Neural cell (in vitro differentiated cells): Measurements from ENCODE around the gene CCP110. TPM values are rescaled to one million over a fixed set of nuclear protein-coding genes. Genes with fewer than 3 reads are reported as not detected.

Source experiments
- H2AFZ ChIP-seq: fragments of 200-600, 300-800 bp; sonication (generic), shearing (Covaris generic); 2 replicates; pipeline ENCODE4 v1.6.0; 2014; ENCODE audit warnings: low read depth, mild to moderate bottlenecking, antibody characterized with exemption, low read length, moderate library complexity
- H3F3A ChIP-seq: fragments of 200-600 bp; shearing (Covaris generic); 2 replicates; pipeline ENCODE4 v1.6.1; 2016; ENCODE audit warnings: mild to moderate bottlenecking, moderate library complexity, mixed read lengths, antibody characterized with exemption, low read length; ENCODE audit not compliant: insufficient read depth, poor library complexity, severe bottlenecking
- H3K27ac ChIP-seq: fragments of 200-600, 300-800 bp; sonication (generic), shearing (Covaris generic); 2 replicates; pipeline ENCODE4 v1.5.1; 2014; ENCODE audit warnings: mild to moderate bottlenecking, low read length, moderate library complexity
- H3K27me3 ChIP-seq: fragments of 300-800, 200-600 bp; sonication (generic), shearing (Covaris generic); 2 replicates; pipeline ENCODE4 v1.6.0; 2014; ENCODE audit warnings: mild to moderate bottlenecking, low read depth, low read length, moderate library complexity; ENCODE audit not compliant: insufficient read depth
- H3K36me3 ChIP-seq: fragments of 300-800, 200-600 bp; sonication (generic), shearing (Covaris generic); 2 replicates; pipeline ENCODE4 v1.5.1; 2014; ENCODE audit warnings: mild to moderate bottlenecking, antibody characterized with exemption, low read length, moderate library complexity; ENCODE audit not compliant: insufficient read depth
- H3K4me2 ChIP-seq: fragments of 300-800, 200-600 bp; sonication (generic), shearing (Covaris generic); 2 replicates; pipeline ENCODE4 v1.6.0; 2014; ENCODE audit warnings: mild to moderate bottlenecking, low read length
- H3K4me3 ChIP-seq: fragments of 300-800, 200-600 bp; sonication (generic), shearing (Covaris generic); 2 replicates; pipeline ENCODE4 v1.5.1; 2014; ENCODE audit warnings: mild to moderate bottlenecking, low read length, moderate library complexity
- H3K79me2 ChIP-seq: fragments of 200-600 bp; shearing (Covaris generic); replicated peaks from 2 replicates; pipeline ENCODE4 v1.6.0; 2014; ENCODE audit warnings: mild to moderate bottlenecking, low read length, moderate library complexity; ENCODE audit not compliant: insufficient read depth
- H3K9ac ChIP-seq: fragments of 300-800, 200-600 bp; sonication (generic), shearing (Covaris generic); 2 replicates; pipeline ENCODE4 v1.6.1; 2016; ENCODE audit warnings: mild to moderate bottlenecking, low read length, mixed read lengths
- H3K9me2 ChIP-seq: fragments of 200-600 bp; shearing (Covaris generic); 2 replicates; pipeline ENCODE4 v1.6.1; 2016; ENCODE audit warnings: mild to moderate bottlenecking, low read length, mixed read lengths; ENCODE audit not compliant: insufficient read depth
- H3K9me3 ChIP-seq: fragments of 200-600, 300-800 bp; sonication (generic), shearing (Covaris generic); 2 replicates; pipeline ENCODE4 v1.6.1; 2016; ENCODE audit warnings: mild to moderate bottlenecking, mixed run types, low read length, moderate library complexity, mixed read lengths
- H4K20me1 ChIP-seq: fragments of 200-600 bp; shearing (Covaris generic); 2 replicates; pipeline ENCODE4 v1.6.1; 2016; ENCODE audit warnings: mild to moderate bottlenecking, mixed run types; ENCODE audit not compliant: insufficient read depth
- EP300 ChIP-seq: fragments of 450-650 bp; conservative IDR thresholded peaks from 2 replicates; pipeline ENCODE4 v1.6.1; 2014; ENCODE audit warnings: antibody characterized with exemption, mild to moderate bottlenecking, moderate library complexity; ENCODE audit not compliant: poor library complexity, severe bottlenecking
- EZH2 ChIP-seq: fragments of 200-600, 300-800 bp; shearing (Covaris generic), sonication (generic); IDR thresholded peaks from 2 replicates; pipeline ENCODE4 v1.6.1; 2014; ENCODE audit warnings: antibody characterized with exemption, low read length, borderline replicate concordance, mild to moderate bottlenecking; ENCODE audit not compliant: insufficient read depth, poor library complexity, severe bottlenecking
- MXI1 ChIP-seq: fragments of 450-650 bp; conservative IDR thresholded peaks from 2 replicates; pipeline ENCODE4 v1.6.1; 2014; ENCODE audit warnings: antibody characterized with exemption, mild to moderate bottlenecking; ENCODE audit not compliant: poor library complexity, severe bottlenecking
- POLR2AphosphoS5 ChIP-seq: IDR thresholded peaks from 2 replicates; pipeline ENCODE4 v1.6.1; 2012
- RAD21 ChIP-seq: fragments of 450-650 bp; conservative IDR thresholded peaks from 2 replicates; pipeline ENCODE4 v1.6.1; 2014; ENCODE audit warnings: antibody characterized with exemption, mild to moderate bottlenecking, moderate library complexity
- REST ChIP-seq: IDR thresholded peaks from 2 replicates; pipeline ENCODE4 v1.6.1; 2012; ENCODE audit warnings: borderline replicate concordance
- SMC3 ChIP-seq: fragments of 450-650 bp; conservative IDR thresholded peaks from 2 replicates; pipeline ENCODE4 v1.6.1; 2014; ENCODE audit warnings: antibody characterized with exemption, mild to moderate bottlenecking, moderate library complexity; ENCODE audit not compliant: poor library complexity
- TAF1 ChIP-seq: IDR thresholded peaks from 2 replicates; pipeline ENCODE4 v1.6.1; 2012; ENCODE audit warnings: low read depth
- polyA plus RNA-seq: library from polyadenylated mRNA; depleted of rRNA; stranded (reverse); fragments of >200 nt; gene quantifications from 2 replicates; pipeline ENCODE4 v1.2.3, GENCODE V29; 2014
- TF ChIP-seq, protein P1 (sequence below): fragments of 450-650 bp; IDR thresholded peaks from 2 replicates; pipeline ENCODE4 v1.5.1; 2014; ENCODE audit warnings: antibody characterized with exemption, mild to moderate bottlenecking, moderate library complexity; ENCODE audit not compliant: poor library complexity, severe bottlenecking

The CCP110 gene
- polyA plus RNA-seq, 1 donor from 2014 or later = 40.3 TPM

DNA sequence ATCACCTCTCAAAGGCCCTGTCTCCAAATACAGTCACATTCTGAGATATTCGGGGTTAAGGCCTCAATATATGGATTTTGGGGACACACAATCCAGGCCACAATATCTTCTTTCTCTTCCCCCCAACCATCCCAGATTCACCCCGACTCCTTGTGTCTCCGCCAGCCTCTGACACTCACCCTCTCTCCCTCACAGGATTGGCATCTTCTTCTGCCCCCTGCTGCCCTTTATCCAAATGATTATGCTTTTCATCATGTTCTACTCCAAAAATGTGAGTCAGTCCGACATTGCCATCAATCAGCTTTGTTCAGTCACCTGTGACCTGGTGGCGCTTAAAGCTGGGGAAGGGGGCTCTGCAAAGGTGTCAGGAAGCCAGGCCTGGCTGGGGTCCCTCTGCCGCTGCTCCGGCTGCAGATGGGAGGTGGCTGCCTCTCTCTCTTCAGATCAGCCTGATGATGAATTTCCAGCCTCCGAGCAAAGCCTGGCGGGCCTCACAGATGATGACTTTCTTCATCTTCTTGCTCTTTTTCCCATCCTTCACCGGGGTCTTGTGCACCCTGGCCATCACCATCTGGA, 36.9 kb upstream of the CCP110 start:
- Histone ChIP-seq H3K36me3 (no peaks in the 10 kb centered on the region), H3F3A (no peaks in the 10 kb centered on the region), H3K27ac (no peak overlapping the region), H3K9me3 (no peaks in the 10 kb centered on the region), H3K4me3 (no peak overlapping the region), H2AFZ (no peak overlapping the region), H3K4me2 (no peak overlapping the region), H3K79me2 (no peaks in the 10 kb centered on the region), H3K9me2 (no peaks in the 10 kb centered on the region), H3K9ac (no peak overlapping the region), H3K27me3 (no peaks in the 10 kb centered on the region), H4K20me1 (no peaks in the 10 kb centered on the region)
- no peak for TF ChIP-seq EP300
- no peak for TF ChIP-seq EZH2
- no peak for TF ChIP-seq POLR2AphosphoS5
- no peak for TF ChIP-seq TAF1
- no peak for TF ChIP-seq MXI1
- TF ChIP-seq REST = no peak
- TF ChIP-seq, protein P1, sequence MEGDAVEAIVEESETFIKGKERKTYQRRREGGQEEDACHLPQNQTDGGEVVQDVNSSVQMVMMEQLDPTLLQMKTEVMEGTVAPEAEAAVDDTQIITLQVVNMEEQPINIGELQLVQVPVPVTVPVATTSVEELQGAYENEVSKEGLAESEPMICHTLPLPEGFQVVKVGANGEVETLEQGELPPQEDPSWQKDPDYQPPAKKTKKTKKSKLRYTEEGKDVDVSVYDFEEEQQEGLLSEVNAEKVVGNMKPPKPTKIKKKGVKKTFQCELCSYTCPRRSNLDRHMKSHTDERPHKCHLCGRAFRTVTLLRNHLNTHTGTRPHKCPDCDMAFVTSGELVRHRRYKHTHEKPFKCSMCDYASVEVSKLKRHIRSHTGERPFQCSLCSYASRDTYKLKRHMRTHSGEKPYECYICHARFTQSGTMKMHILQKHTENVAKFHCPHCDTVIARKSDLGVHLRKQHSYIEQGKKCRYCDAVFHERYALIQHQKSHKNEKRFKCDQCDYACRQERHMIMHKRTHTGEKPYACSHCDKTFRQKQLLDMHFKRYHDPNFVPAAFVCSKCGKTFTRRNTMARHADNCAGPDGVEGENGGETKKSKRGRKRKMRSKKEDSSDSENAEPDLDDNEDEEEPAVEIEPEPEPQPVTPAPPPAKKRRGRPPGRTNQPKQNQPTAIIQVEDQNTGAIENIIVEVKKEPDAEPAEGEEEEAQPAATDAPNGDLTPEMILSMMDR = no peak
- no peak for TF ChIP-seq SMC3
- TF ChIP-seq RAD21 = no peak

- Histone ChIP-seq H3K27ac (no peak overlapping the region), H3F3A (no peaks in the 10 kb centered on the region), H3K36me3 (no peaks in the 10 kb centered on the region), H4K20me1 (no peaks in the 10 kb centered on the region), H3K79me2 (no peaks in the 10 kb centered on the region), H3K9me2 (no peaks in the 10 kb centered on the region), H3K4me2 (no peak overlapping the region), H3K27me3 (no peaks in the 10 kb centered on the region), H3K4me3 (no peak overlapping the region), H3K9ac (no peak overlapping the region), H3K9me3 (no peaks in the 10 kb centered on the region), H2AFZ (no peak overlapping the region)
- TF ChIP-seq EZH2 = no peak
- no peak for TF ChIP-seq MXI1
Measured at GRCh38 chr16:19488213-19488640, 35.5 kb upstream of the CCP110 start.

DNA sequence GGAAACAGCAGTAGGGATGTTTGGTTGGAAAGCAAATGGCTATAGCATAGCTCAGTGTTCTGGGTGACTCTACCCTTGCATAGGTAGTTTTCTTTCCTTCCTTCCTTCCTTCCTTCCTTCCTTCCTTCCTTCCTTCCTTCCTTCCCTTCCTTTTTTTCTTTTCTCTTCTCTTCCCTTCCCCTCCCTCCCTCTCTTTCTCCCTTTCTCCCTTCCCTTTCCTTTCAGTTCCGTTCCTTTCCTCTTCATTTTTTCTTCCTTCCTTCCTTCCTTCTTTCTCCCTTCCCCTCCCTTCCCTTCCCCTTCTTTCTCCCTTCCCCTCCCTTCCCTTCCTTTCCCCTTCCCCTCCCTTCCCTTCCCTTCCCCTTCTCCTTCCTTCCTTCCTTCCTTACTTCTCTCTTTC, 33.1 kb upstream of the CCP110 start:
- Histone ChIP-seq H3K27me3 (no peaks in the 10 kb centered on the region), H2AFZ (no peak overlapping the region), H3K36me3 (no peaks in the 10 kb centered on the region), H4K20me1 (no peaks in the 10 kb centered on the region), H3K9ac (no peak overlapping the region), H3K79me2 (no peaks in the 10 kb centered on the region), H3F3A (no peaks in the 10 kb centered on the region), H3K9me2 (no peaks in the 10 kb centered on the region), H3K4me2 (no peak overlapping the region), H3K9me3 (no peaks in the 10 kb centered on the region), H3K4me3 (no peak overlapping the region), H3K27ac (no peak overlapping the region)
- TF ChIP-seq RAD21 (no peak), TAF1 (no peak)
